GM18517 (cell line): ENCODE results near the gene ADAM8.
"Not testable (repeated sequence)": the region's sequence is repeated elsewhere in the genome, so short reads cannot be mapped to it uniquely, and the experiment has no call there.

ENCODE experiments used
- ATAC-seq: cut with Tn5 transposase; IDR thresholded peaks from one replicate; pipeline ENCODE4 v1.9.1; 2021; ENCODE audit warnings: mild to moderate bottlenecking, moderate library complexity; ENCODE audit not compliant: unreplicated experiment

Gene ADAM8

DNA sequence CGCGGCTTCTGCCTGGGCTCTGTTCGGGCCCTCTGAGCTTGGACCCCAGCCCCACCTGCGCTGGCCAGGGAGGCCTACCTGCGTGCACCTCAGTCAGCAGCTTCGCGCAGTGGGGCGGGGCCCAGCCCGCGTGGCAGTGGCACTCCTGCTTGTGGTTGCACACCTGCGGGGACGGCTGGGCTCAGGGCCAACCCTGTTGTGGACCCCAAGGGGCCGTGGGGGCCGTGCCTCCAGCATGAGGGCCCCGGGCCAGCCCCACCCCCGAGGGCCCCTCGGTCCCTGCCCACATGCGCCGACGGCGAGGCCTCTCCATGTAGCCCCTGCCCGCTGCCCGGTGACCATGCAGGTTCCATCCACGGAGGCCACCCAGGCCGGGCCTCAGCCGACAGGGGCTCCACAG is 7.3 kb downstream of the ADAM8 start:
- no peak for ATAC-seq

DNA sequence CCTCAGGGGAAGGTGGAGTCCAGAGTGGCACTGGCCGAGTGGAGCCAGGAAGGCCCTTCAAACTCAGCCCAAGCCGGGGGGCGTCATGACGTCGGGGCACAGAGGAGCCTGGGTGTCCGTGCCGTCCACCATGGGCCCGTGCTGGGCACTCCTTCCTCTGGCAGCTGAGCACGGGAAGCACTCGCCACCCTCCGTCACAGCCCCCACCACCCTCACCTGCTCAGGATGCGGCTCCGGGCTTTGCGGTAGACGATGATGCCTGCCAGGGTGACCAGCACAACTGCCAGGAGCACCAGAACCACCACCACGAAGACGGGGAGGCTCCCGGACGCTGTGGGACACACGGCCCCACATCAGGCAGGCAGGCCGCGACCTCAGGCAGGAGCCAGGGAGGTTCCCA is 8.1 kb downstream of the ADAM8 start:
- ATAC-seq, result no peak

GRCh38 chr10:133267829-133268228 is 8.8 kb downstream of the ADAM8 start:
- no peak for ATAC-seq

GRCh38 chr10:133267293-133267692 is 9.4 kb downstream of the ADAM8 start:
- ATAC-seq, result no peak

GRCh38 chr10:133266056-133266795 is 10.4 kb downstream of the ADAM8 start:
- ATAC-seq, result no peak

- not testable (repeated sequence) for ATAC-seq
Observed at GRCh38 chr10:133265052-133265451, 11.6 kb downstream of the ADAM8 start.

GRCh38 chr10:133264461-133264860 is 12.2 kb downstream of the ADAM8 start:
- no peak for ATAC-seq

DNA sequence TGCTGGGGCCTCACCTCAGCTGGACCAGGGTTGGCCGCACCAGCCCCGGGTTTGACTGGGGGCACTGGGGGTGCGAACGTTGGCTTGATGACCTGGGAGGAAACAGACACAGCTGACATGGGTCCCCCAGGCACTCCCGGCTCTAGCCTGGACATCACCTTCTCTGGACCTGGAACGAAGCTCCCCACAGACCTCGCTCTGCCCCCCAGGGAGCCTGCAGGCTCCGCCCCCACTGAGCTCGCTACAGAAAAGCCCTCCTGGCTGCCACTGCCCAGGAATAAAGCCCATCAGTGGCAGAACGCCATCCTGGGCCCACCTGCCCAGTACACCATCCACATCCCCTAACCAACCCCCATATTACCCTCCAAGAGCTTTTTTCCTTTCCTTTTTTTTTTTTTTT is 13.0 kb downstream of the ADAM8 start:
- no peak for ATAC-seq

DNA sequence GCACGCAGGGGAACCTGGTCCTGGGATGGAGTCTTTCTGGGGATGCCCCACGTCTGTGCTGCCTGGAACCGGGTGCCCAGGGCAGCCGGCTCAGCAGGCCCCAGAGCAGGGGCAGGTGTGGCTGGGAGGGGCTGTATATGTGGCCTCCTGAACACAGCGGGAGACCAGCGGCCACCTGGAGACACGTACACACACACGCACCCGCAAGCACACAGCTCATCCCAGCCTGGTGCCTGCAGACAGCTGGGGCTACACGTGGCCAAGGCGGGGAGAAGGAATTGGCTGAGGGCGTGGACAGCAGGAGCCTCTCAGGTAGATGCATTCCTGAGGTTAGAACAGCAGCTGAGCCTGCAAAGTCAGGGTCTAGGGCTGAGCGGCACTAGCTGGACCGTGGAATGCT is 14.0 kb downstream of the ADAM8 start:
- ATAC-seq, result no peak

DNA sequence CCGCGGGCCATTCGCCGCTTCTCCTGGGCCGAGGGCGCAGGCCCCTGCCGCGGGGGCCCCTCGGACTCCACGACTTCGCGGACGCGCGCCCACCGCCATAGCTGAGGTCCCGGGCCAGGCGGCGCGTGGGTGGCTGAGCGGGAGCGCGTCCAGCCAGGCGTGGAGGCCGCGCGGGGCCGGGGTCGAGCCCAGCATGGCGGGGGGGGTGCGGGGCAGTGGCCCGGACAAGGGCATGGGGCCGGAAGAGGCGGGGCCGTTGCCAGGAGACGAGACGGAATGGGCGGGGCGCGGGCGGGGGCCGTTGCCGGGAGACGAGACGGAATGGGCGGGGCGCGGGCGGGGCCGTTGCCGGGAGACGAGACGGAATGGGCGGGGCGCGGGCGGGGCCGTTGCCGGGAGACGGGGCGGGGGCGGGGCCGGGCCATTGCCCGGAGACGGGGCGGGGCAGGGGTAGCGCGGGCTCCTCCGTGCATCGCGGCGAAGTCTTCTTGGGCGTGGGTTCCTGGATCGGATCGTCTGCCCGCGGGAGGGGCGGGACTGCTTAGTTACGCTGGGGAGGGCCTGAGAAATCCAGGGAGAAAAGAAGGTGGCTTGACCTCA is 14.8 kb downstream of the ADAM8 start:
- peak; percentile 45 for ATAC-seq

DNA sequence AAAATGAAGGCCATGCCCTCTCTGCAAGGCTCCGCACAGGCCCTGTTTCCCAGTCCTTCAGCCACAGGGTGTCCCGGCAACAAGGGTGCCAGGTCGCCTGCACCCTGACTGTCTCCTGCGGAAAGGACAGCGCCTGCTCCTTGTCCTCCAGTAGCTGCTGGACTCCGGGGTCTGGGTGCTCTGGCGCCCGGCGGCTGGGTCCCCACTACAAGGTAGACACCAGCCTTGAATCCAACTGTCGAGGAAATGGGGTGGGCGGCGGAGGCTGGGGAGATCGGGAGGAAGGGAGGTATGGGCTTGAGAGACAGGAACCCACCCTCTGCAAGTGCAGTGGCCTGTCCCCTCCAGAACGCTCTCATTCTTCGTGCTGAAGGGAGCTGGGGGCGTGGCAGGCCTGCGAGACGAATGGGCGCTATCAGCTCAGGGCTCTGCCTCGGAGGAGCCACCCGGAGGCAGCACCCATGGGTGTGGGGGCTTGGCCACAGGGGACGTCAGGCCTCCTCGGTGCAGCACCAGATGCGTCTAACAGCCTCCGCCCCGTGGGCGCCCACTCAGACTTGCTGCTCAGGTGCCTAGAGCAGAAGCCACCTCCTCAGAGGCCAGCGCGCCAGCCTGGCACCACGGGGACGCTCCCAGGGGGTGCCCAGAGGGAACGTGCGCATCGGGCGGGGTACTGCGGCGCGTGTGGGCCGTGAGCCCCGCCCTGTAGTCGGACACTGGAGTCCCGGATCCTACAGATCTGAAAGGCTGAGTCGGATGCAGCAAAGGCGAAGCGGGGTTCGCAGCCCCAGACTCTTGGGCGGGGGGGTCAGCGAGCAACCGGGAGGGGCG is 15.6 kb downstream of the ADAM8 start:
- ATAC-seq, result peak; percentile 55

GRCh38 chr10:133259602-133259989 is 17.1 kb downstream of the ADAM8 start:
- ATAC-seq, result no peak

GRCh38 chr10:133258818-133259601 is 17.7 kb downstream of the ADAM8 start:
- ATAC-seq, result no peak

DNA sequence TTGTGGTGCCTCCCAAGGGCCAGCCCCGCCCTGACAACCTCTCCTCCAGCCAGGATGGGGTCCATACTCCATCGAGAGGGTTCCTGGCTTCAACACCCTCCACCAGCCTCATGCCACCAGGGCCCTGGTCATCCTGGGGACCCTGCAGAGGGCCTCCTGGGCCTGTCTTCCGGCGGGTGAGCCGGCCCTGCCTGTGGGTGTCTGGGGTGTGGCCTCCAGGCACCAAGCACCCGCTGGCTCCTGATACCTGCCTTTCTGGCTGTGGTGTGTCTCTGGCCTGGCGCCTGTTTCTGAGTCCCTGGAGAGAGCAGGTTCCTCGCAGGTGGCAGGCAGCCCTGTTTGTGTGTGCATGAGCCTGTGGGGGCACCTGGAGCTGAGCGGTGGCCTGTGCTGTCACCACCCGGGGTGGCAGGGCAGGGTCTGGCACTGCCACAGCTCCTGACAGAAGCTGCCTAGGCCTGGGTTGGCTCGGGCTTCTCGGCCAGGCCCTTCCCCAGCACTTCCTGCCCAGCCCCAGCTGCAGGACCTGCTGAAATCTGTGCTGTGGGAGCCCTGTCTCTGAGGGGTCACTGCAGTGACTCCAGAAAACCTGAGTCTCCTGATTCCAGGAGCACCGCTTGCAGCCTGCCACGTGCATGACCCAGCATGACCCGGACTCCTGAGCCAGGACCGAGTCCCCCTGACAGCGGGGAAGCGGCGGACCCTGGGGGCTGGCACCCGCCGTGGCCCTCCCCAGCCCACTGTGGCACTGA is 18.4 kb downstream of the ADAM8 start:
- ATAC-seq, result no peak

- no peak for ATAC-seq
Observed at GRCh38 chr10:133257489-133258065, 19.1 kb downstream of the ADAM8 start.

DNA sequence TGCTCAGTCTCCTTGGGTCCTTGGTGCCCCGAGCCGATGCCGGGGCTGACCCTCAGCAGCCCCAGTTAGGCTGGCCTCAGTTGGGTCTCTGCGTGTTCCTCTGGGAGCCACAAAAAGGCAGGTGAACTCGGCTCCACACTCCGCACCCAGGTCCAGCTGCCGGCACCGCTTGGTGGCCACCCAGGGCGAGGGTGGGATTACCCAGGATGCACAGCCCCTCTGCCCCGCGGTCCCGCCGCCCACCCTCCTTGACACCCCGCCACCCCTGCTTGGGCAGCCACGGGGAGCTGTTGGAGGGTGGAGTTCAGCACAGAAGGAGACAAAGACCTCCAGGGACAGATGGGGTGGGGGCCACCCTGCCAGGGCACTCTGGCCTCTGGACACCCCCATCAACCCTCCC is 21.3 kb downstream of the ADAM8 start:
- ATAC-seq, result no peak

GRCh38 chr10:133254421-133255120 is 22.1 kb downstream of the ADAM8 start:
- no peak for ATAC-seq

- ATAC-seq, result no peak
Observed at GRCh38 chr10:133253361-133253955, 23.2 kb downstream of the ADAM8 start.

- no peak for ATAC-seq
Observed at GRCh38 chr10:133252223-133252552, 24.5 kb downstream of the ADAM8 start.
